Peyer's patch (tissue), 4 donors: ENCODE measurements around the gene SYT14. TPM values are rescaled to one million over a fixed set of nuclear protein-coding genes. Genes with fewer than 3 reads are reported as not detected.

Experiments used
- DNase-seq, 3 donors: peaks; one replicate each; pipeline ENCODE4 v3.0.0-alpha.2; 2017 to 2019
- H3K27ac ChIP-seq, 4 donors: fragments of 200-600 bp; sonication (generic); one replicate each; pipeline ENCODE4 v1.5.1; 2016 to 2019
- H3K27me3 ChIP-seq, 2 donors: fragments of 200-600 bp; sonication (generic); one replicate each; pipeline ENCODE4 v1.5.1; 2019
- H3K36me3 ChIP-seq, 3 donors: fragments of 200-600 bp; sonication (generic); one replicate each; pipeline ENCODE4 v1.5.1; 2016 to 2019
- H3K4me1 ChIP-seq, 4 donors: fragments of 200-600 bp; sonication (generic); one replicate each; pipeline ENCODE4 v1.5.1; 2016 to 2019
- H3K4me3 ChIP-seq, 4 donors: fragments of 200-600 bp; sonication (generic); 1 replicate in 3 of 4; 2 replicates in 1 of 4; pipeline ENCODE4 v1.5.1; 2016 to 2019; ENCODE audit warnings: mild to moderate bottlenecking in 1 of 4
- H3K9me3 ChIP-seq, 4 donors: fragments of 200-600 bp; sonication (generic); one replicate each; pipeline ENCODE4 v1.5.1; 2016 to 2019; ENCODE audit warnings: mild to moderate bottlenecking in 1 of 4
- POLR2A ChIP-seq, 2 donors: fragments of 450-650 bp; IDR thresholded peaks; one replicate each; pipeline ENCODE4 v1.5.1; 2017; ENCODE audit warnings: antibody characterized with exemption in 2 of 2, mild to moderate bottlenecking in 2 of 2, moderate library complexity in 2 of 2
- total RNA-seq, 4 donors: library from RNA; depleted of rRNA; stranded (reverse); fragments of >200 nt; gene quantifications; one replicate each; pipeline ENCODE4 v1.1.0, GENCODE V29; 2016
- TF ChIP-seq, protein P1 (sequence below), 6 experiments: fragments of 450-650 bp in 4 of 6; fragments of 200-600 bp in 2 of 6; sonication (generic) in 1 of 6; IDR thresholded peaks; one replicate each; pipeline ENCODE4 v1.5.1; 2017 to 2019; ENCODE audit warnings: antibody characterized with exemption in 6 of 6, mild to moderate bottlenecking in 3 of 6, moderate library complexity in 1 of 6

The SYT14 gene
- total RNA-seq, 4 donors from 2014 or later = 0.27 to 0.83 TPM; not detected in 2

DNA sequence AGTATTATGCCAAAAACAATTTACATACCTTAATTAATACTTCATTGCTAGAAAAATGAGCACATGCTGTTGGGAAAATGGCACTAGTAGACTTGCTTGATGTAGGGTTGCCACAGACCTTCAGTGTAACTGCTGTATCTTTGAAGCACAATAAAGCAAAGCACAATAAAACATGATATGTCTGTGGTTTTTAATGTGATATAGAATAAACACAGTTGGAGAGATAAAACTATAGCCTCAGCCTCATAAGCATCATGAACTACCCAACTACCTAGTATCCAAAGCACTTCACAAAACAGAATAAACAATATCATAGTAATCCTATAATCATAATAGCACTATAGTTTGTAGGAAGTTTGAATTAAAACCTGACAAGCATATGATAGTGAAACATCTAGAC lies 143.5 kb downstream of the SYT14 start:
- no peak overlapping the region for H3K27ac ChIP-seq
- no peak for DNase-seq
- H3K27me3 ChIP-seq = no peaks in the 10 kb centered on the region
- H3K9me3 ChIP-seq = no peaks in the 10 kb centered on the region
- H3K4me1 ChIP-seq = no peaks in the 10 kb centered on the region
- H3K36me3 ChIP-seq = no peaks in the 10 kb centered on the region
- no peak for TF ChIP-seq POLR2A (IDR thresholded peaks at IDR 0.05)
- TF ChIP-seq, protein P1, sequence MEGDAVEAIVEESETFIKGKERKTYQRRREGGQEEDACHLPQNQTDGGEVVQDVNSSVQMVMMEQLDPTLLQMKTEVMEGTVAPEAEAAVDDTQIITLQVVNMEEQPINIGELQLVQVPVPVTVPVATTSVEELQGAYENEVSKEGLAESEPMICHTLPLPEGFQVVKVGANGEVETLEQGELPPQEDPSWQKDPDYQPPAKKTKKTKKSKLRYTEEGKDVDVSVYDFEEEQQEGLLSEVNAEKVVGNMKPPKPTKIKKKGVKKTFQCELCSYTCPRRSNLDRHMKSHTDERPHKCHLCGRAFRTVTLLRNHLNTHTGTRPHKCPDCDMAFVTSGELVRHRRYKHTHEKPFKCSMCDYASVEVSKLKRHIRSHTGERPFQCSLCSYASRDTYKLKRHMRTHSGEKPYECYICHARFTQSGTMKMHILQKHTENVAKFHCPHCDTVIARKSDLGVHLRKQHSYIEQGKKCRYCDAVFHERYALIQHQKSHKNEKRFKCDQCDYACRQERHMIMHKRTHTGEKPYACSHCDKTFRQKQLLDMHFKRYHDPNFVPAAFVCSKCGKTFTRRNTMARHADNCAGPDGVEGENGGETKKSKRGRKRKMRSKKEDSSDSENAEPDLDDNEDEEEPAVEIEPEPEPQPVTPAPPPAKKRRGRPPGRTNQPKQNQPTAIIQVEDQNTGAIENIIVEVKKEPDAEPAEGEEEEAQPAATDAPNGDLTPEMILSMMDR (IDR thresholded peaks at IDR 0.05) = no peak
- no peak overlapping the region for H3K4me3 ChIP-seq

DNA sequence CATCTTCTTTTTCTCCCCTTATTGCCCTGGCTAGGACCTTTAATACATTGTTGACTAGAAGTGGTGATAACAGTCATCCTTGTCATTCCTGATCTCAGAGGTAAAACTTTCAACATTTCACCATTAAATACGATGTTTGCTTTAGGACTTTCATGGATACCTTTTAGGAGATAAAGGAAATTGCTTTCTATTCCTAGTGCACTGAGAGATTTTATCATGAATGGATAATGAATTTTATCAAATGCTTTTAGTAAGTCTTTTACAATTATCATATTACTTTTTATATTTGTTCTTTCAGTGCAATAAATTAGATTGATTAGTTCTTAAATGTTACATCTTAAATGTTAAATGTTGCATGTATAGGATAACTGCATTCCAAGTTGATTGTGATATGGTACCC lies 147.3 kb downstream of the SYT14 start:
- Histone ChIP-seq H3K9me3 (peaks cover 0 to 5% (median 0%) of the 10 kb centered on the region in 4 donors), H3K4me3 (no peak overlapping the region), H3K27ac (no peak overlapping the region), H3K4me1 (no peaks in the 10 kb centered on the region), H3K36me3 (no peaks in the 10 kb centered on the region), H3K27me3 (no peaks in the 10 kb centered on the region)
- DNase-seq = no peak
- TF ChIP-seq, protein P1 (IDR thresholded peaks at IDR 0.05) = no peak
- TF ChIP-seq POLR2A (IDR thresholded peaks at IDR 0.05) = no peak

DNA sequence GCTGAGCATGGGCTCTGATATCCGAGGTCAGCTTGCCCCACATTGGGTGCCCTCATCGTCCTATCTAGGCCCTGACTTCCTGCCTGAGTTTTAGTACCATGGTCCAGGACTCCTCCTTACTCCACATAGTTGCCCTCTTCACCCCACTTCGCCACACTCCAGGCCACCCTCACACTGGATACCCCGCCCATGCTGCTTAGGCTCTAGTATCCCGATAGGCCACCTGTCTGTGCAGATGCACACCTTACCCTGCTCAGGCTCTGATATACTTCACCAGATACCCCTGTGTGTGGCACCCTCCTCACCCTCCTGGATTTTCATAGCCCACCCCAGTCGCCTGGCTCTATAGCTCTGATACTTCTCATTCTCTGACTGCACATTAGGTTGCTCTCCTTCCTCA lies 149.0 kb downstream of the SYT14 start:
- no peak for DNase-seq
- H3K36me3 ChIP-seq = no peaks in the 10 kb centered on the region
- H3K4me3 ChIP-seq = no peak overlapping the region
- H3K27me3 ChIP-seq = no peaks in the 10 kb centered on the region
- no peak overlapping the region for H3K27ac ChIP-seq
- peaks cover 0 to 5% (median 0%) of the 10 kb centered on the region in 4 donors for H3K9me3 ChIP-seq
- no peaks in the 10 kb centered on the region for H3K4me1 ChIP-seq
- TF ChIP-seq, protein P1 (IDR thresholded peaks at IDR 0.05) = no peak
- no peak for TF ChIP-seq POLR2A (IDR thresholded peaks at IDR 0.05)

DNA sequence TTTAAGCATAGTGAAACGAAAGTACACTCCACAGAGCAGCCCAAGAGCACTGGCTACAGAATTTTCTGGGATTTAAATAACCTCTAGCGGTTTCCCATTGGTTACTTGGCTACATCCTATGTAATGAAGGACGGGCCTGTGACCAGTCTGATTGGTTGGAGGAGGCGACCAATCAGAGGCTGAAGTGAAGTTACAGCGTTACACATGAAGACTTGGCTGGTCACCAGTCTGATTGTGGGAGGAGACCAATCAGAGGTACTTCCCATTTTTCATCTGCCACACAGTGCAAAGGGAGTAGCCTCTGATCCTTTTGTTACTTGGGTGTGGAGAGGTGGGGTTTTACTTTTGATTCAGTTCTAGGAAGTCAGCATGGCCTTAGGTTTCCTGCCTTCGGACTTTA lies 151.8 kb downstream of the SYT14 start:
- no peak for DNase-seq
- TF ChIP-seq, protein P1 (IDR thresholded peaks at IDR 0.05) = no peak
- TF ChIP-seq POLR2A (IDR thresholded peaks at IDR 0.05) = no peak
- no peaks in the 10 kb centered on the region for H3K4me1 ChIP-seq

DNA sequence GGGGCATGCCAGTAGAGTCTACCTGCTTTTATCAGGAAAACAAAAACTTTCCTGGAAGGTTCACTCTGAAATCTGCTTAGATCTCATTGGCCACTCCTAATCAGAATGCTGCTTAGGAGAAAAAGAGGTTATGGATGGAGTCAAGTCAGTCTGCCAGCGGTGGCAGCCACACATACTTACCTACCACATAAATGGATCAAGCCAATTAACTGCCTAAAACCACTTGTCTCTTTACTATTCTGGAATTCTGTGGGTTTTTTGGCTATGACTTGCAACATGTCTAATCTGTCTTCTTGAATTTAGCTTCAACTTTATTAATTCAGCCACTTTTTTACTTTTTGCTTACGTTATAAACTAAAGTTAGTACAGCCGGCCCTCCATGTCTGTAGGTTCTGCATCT lies 154.3 kb downstream of the SYT14 start:
- no peaks in the 10 kb centered on the region for H3K4me1 ChIP-seq
- no peak for DNase-seq
- no peaks in the 10 kb centered on the region for H3K27me3 ChIP-seq
- TF ChIP-seq POLR2A (IDR thresholded peaks at IDR 0.05) = no peak
- TF ChIP-seq, protein P1 (IDR thresholded peaks at IDR 0.05) = no peak
- no peak overlapping the region for H3K27ac ChIP-seq
- no peaks in the 10 kb centered on the region for H3K36me3 ChIP-seq
- peaks cover 0 to 5% (median 0%) of the 10 kb centered on the region in 4 donors for H3K9me3 ChIP-seq
- H3K4me3 ChIP-seq = no peak overlapping the region

More for the DNA sequence above, 151.8 kb downstream of the SYT14 start:
- H3K36me3 ChIP-seq = no peaks in the 10 kb centered on the region
- H3K27me3 ChIP-seq = no peaks in the 10 kb centered on the region
- no peak overlapping the region for H3K27ac ChIP-seq
- peaks cover 0 to 5% (median 0%) of the 10 kb centered on the region in 4 donors for H3K9me3 ChIP-seq
- H3K4me3 ChIP-seq = no peak overlapping the region

DNA sequence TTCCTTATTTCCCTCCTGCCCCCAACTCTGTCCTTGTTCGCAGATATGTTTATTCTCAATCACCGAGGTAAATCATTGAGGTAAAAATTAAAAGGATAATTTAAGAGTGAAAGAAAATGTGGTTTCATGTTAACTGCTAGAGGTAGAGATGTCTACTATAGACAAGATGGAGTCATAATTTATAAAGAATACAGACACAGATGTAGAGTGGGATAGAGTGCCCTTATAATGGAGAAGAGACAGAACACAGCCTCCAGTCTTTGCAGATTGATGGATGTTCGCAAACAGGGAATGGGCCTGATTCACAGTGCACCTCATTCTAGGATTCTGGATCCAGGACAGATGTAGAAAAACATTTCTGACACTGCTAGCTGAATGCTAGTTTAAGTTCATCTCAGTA lies 155.4 kb downstream of the SYT14 start:
- Histone ChIP-seq H3K36me3 (no peaks in the 10 kb centered on the region), H3K4me1 (no peaks in the 10 kb centered on the region), H3K27ac (no peak overlapping the region), H3K4me3 (no peak overlapping the region), H3K9me3 (peaks cover 0 to 2% (median 0%) of the 10 kb centered on the region in 4 donors), H3K27me3 (no peaks in the 10 kb centered on the region)
- no peak for TF ChIP-seq POLR2A (IDR thresholded peaks at IDR 0.05)
- TF ChIP-seq, protein P1 (IDR thresholded peaks at IDR 0.05) = no peak
- no peak for DNase-seq
